ENCODE data around the gene SATL1.

Gene SATL1

GRCh38 chrX:85115252-85115651, 128.3 kb downstream of the SATL1 start:
- WGBS, result 23% methylated on average over 1 of the region's 1 CpG
- H3K4me2 ChIP-seq (ENCODE audit: low read length, poor library complexity, severe bottlenecking), result no peak overlapping the region

GRCh38 chrX:85114776-85115175, 128.8 kb downstream of the SATL1 start:
- no peak overlapping the region for H4K8ac ChIP-seq (ENCODE audit: low read length)
- no peaks in the 10 kb centered on the region for H3K36me3 ChIP-seq (ENCODE audit: control insufficient read depth in 1 of 2, insufficient read depth in 2 of 2, low read depth in 1 of 2, low read length in 2 of 2)
- DNase-seq, result no peak
- no peak overlapping the region for H3K9ac ChIP-seq (ENCODE audit: low read length)
- H2BK5ac ChIP-seq (ENCODE audit: low read depth, low read length, poor library complexity, severe bottlenecking), result no peak overlapping the region
- H3K9me3 ChIP-seq (ENCODE audit: control insufficient read depth, low read length), result no peaks in the 10 kb centered on the region
- H3K4me1 ChIP-seq (ENCODE audit: control insufficient read depth, insufficient read depth, low read depth, low read length), result no peaks in the 10 kb centered on the region
- peaks cover 0 to 5% of the 10 kb centered on the region in 2 experiments for H3K27me3 ChIP-seq (ENCODE audit: control insufficient read depth in 1 of 2, insufficient read depth in 1 of 2, low read length in 2 of 2)
- H2BK120ac ChIP-seq (ENCODE audit: low read depth, low read length), result no peak overlapping the region
- H2BK12ac ChIP-seq (ENCODE audit: low read length in 2 of 2), result no peak overlapping the region
- no peak overlapping the region for H3K4ac ChIP-seq (ENCODE audit: low read depth in 1 of 2, low read length in 2 of 2)
- no peaks in the 10 kb centered on the region for H3K79me1 ChIP-seq (replicated peaks; ENCODE audit: low read length, poor library complexity, severe bottlenecking)
- H2AK5ac ChIP-seq (ENCODE audit: low read length, severe bottlenecking), result no peak overlapping the region
- no peak overlapping the region for H2BK15ac ChIP-seq (ENCODE audit: low read depth, poor library complexity, severe bottlenecking)
- H3K4me2 ChIP-seq (ENCODE audit: low read length, poor library complexity, severe bottlenecking), result no peak overlapping the region
- no peak overlapping the region for H2AFZ ChIP-seq (ENCODE audit: low read depth, low read length)
- no peak overlapping the region for H3K23ac ChIP-seq (ENCODE audit: low read length in 2 of 2)
- H3K18ac ChIP-seq (ENCODE audit: low read depth in 1 of 2, low read length in 2 of 2), result no peak overlapping the region
- no peak overlapping the region for H3K14ac ChIP-seq (ENCODE audit: low read length in 2 of 2)
- H4K91ac ChIP-seq (ENCODE audit: low read length), result no peak overlapping the region
- H3K4me3 ChIP-seq (ENCODE audit: insufficient read depth in 1 of 2, low read depth in 1 of 2, low read length in 2 of 2), result no peak overlapping the region
- no peak overlapping the region for H3K27ac ChIP-seq (ENCODE audit: low read length, poor library complexity, severe bottlenecking)

More at GRCh38 chrX:85115252-85115651, 128.3 kb downstream of the SATL1 start:
- no peak overlapping the region for H2BK5ac ChIP-seq (ENCODE audit: low read depth, low read length, poor library complexity, severe bottlenecking)
- H4K8ac ChIP-seq (ENCODE audit: low read length), result no peak overlapping the region
- peaks cover 0 to 5% of the 10 kb centered on the region in 2 experiments for H3K27me3 ChIP-seq (ENCODE audit: control insufficient read depth in 1 of 2, insufficient read depth in 1 of 2, low read length in 2 of 2)
- no peaks in the 10 kb centered on the region for H3K4me1 ChIP-seq (ENCODE audit: control insufficient read depth, insufficient read depth, low read depth, low read length)
- H3K4ac ChIP-seq (ENCODE audit: low read depth in 1 of 2, low read length in 2 of 2), result no peak overlapping the region
- no peak overlapping the region for H2AFZ ChIP-seq (ENCODE audit: low read depth, low read length)
- no peak overlapping the region for H2BK12ac ChIP-seq (ENCODE audit: low read length in 2 of 2)
- H3K4me3 ChIP-seq (ENCODE audit: insufficient read depth in 1 of 2, low read depth in 1 of 2, low read length in 2 of 2), result no peak overlapping the region
- H3K36me3 ChIP-seq (ENCODE audit: control insufficient read depth in 1 of 2, insufficient read depth in 2 of 2, low read depth in 1 of 2, low read length in 2 of 2), result no peaks in the 10 kb centered on the region
- H3K79me1 ChIP-seq (replicated peaks; ENCODE audit: low read length, poor library complexity, severe bottlenecking), result no peaks in the 10 kb centered on the region
- DNase-seq, result no peak
- H2AK5ac ChIP-seq (ENCODE audit: low read length, severe bottlenecking), result no peak overlapping the region
- no peak overlapping the region for H3K14ac ChIP-seq (ENCODE audit: low read length in 2 of 2)
- H4K91ac ChIP-seq (ENCODE audit: low read length), result no peak overlapping the region
- no peak overlapping the region for H3K9ac ChIP-seq (ENCODE audit: low read length)
- H2BK15ac ChIP-seq (ENCODE audit: low read depth, poor library complexity, severe bottlenecking), result no peak overlapping the region
- no peak overlapping the region for H3K27ac ChIP-seq (ENCODE audit: low read length, poor library complexity, severe bottlenecking)
- H3K18ac ChIP-seq (ENCODE audit: low read depth in 1 of 2, low read length in 2 of 2), result no peak overlapping the region
- H2BK120ac ChIP-seq (ENCODE audit: low read depth, low read length), result no peak overlapping the region
- H3K23ac ChIP-seq (ENCODE audit: low read length in 2 of 2), result no peak overlapping the region
- no peaks in the 10 kb centered on the region for H3K9me3 ChIP-seq (ENCODE audit: control insufficient read depth, low read length)

- H2AFZ ChIP-seq (ENCODE audit: low read depth, low read length), result no peak overlapping the region
- no peak overlapping the region for H2BK5ac ChIP-seq (ENCODE audit: low read depth, low read length, poor library complexity, severe bottlenecking)
- H3K36me3 ChIP-seq (ENCODE audit: control insufficient read depth in 1 of 2, insufficient read depth in 2 of 2, low read depth in 1 of 2, low read length in 2 of 2), result no peaks in the 10 kb centered on the region
- H3K9ac ChIP-seq (ENCODE audit: low read length), result no peak overlapping the region
- no peak overlapping the region for H3K4ac ChIP-seq (ENCODE audit: low read depth in 1 of 2, low read length in 2 of 2)
- 95% methylated on average over 2 of the region's 3 CpGs for WGBS
- no peak overlapping the region for H3K23ac ChIP-seq (ENCODE audit: low read length in 2 of 2)
- H3K4me1 ChIP-seq (ENCODE audit: control insufficient read depth, insufficient read depth, low read depth, low read length), result no peaks in the 10 kb centered on the region
- H3K27me3 ChIP-seq (ENCODE audit: control insufficient read depth in 1 of 2, insufficient read depth in 1 of 2, low read length in 2 of 2), result peaks cover 0 to 5% of the 10 kb centered on the region in 2 experiments
- no peak overlapping the region for H3K4me2 ChIP-seq (ENCODE audit: low read length, poor library complexity, severe bottlenecking)
- H2BK15ac ChIP-seq (ENCODE audit: low read depth, poor library complexity, severe bottlenecking), result no peak overlapping the region
- no peak overlapping the region for H3K18ac ChIP-seq (ENCODE audit: low read depth in 1 of 2, low read length in 2 of 2)
- no peak overlapping the region for H4K8ac ChIP-seq (ENCODE audit: low read length)
- no peak overlapping the region for H2BK120ac ChIP-seq (ENCODE audit: low read depth, low read length)
- no peak overlapping the region for H3K27ac ChIP-seq (ENCODE audit: low read length, poor library complexity, severe bottlenecking)
- H3K9me3 ChIP-seq (ENCODE audit: control insufficient read depth, low read length), result no peaks in the 10 kb centered on the region
- H3K79me1 ChIP-seq (replicated peaks; ENCODE audit: low read length, poor library complexity, severe bottlenecking), result no peaks in the 10 kb centered on the region
- no peak for DNase-seq
- no peak overlapping the region for H4K91ac ChIP-seq (ENCODE audit: low read length)
- H3K14ac ChIP-seq (ENCODE audit: low read length in 2 of 2), result no peak overlapping the region
- no peak overlapping the region for H2AK5ac ChIP-seq (ENCODE audit: low read length, severe bottlenecking)
- no peak overlapping the region for H3K4me3 ChIP-seq (ENCODE audit: insufficient read depth in 1 of 2, low read depth in 1 of 2, low read length in 2 of 2)
- no peak overlapping the region for H2BK12ac ChIP-seq (ENCODE audit: low read length in 2 of 2)
Observed at GRCh38 chrX:85114171-85114570, 129.4 kb downstream of the SATL1 start.

GRCh38 chrX:85113746-85114145, 129.8 kb downstream of the SATL1 start:
- no peak overlapping the region for H3K18ac ChIP-seq (ENCODE audit: low read depth in 1 of 2, low read length in 2 of 2)
- H4K91ac ChIP-seq (ENCODE audit: low read length), result no peak overlapping the region
- H3K4me1 ChIP-seq (ENCODE audit: control insufficient read depth, insufficient read depth, low read depth, low read length), result no peaks in the 10 kb centered on the region
- WGBS, result no CpG with 5 or more reads among the region's 2 CpGs
- H3K9ac ChIP-seq (ENCODE audit: low read length), result no peak overlapping the region
- H3K4me3 ChIP-seq (ENCODE audit: insufficient read depth in 1 of 2, low read depth in 1 of 2, low read length in 2 of 2), result no peak overlapping the region
- no peak for DNase-seq
- no peak overlapping the region for H2AFZ ChIP-seq (ENCODE audit: low read depth, low read length)
- H3K14ac ChIP-seq (ENCODE audit: low read length in 2 of 2), result no peak overlapping the region
- H3K27ac ChIP-seq (ENCODE audit: low read length, poor library complexity, severe bottlenecking), result no peak overlapping the region
- H3K4ac ChIP-seq (ENCODE audit: low read depth in 1 of 2, low read length in 2 of 2), result no peak overlapping the region
- no peaks in the 10 kb centered on the region for H3K36me3 ChIP-seq (ENCODE audit: control insufficient read depth in 1 of 2, insufficient read depth in 2 of 2, low read depth in 1 of 2, low read length in 2 of 2)
- H2BK15ac ChIP-seq (ENCODE audit: low read depth, poor library complexity, severe bottlenecking), result no peak overlapping the region
- no peak overlapping the region for H2BK5ac ChIP-seq (ENCODE audit: low read depth, low read length, poor library complexity, severe bottlenecking)
- no peak overlapping the region for H2BK12ac ChIP-seq (ENCODE audit: low read length in 2 of 2)
- H3K27me3 ChIP-seq (ENCODE audit: control insufficient read depth in 1 of 2, insufficient read depth in 1 of 2, low read length in 2 of 2), result peaks cover 0 to 5% of the 10 kb centered on the region in 2 experiments
- no peaks in the 10 kb centered on the region for H3K9me3 ChIP-seq (ENCODE audit: control insufficient read depth, low read length)
- H3K23ac ChIP-seq (ENCODE audit: low read length in 2 of 2), result no peak overlapping the region
- H2AK5ac ChIP-seq (ENCODE audit: low read length, severe bottlenecking), result no peak overlapping the region
- no peak overlapping the region for H2BK120ac ChIP-seq (ENCODE audit: low read depth, low read length)
- no peaks in the 10 kb centered on the region for H3K79me1 ChIP-seq (replicated peaks; ENCODE audit: low read length, poor library complexity, severe bottlenecking)
- no peak overlapping the region for H3K4me2 ChIP-seq (ENCODE audit: low read length, poor library complexity, severe bottlenecking)
- no peak overlapping the region for H4K8ac ChIP-seq (ENCODE audit: low read length)

All from mesenchymal stem cell (in vitro differentiated cells and primary cell).